HG02678 (cell line): ENCODE results near the gene PKP1.

Experiments used
- ATAC-seq: cut with Tn5 transposase; IDR thresholded peaks from one replicate; pipeline ENCODE4 v1.9.1; 2021; ENCODE audit warnings: mild to moderate bottlenecking, moderate library complexity; ENCODE audit not compliant: unreplicated experiment

PKP1 gene

GRCh38 chr1:201327687-201328240 is 44.5 kb downstream of the PKP1 start:
- no peak for ATAC-seq

GRCh38 chr1:201328576-201328975 is 45.3 kb downstream of the PKP1 start:
- ATAC-seq, result no peak

- ATAC-seq, result no peak
These were observed 46.0 kb downstream of the PKP1 start for GRCh38 chr1:201329286-201329685.

GRCh38 chr1:201329801-201330200 is 46.5 kb downstream of the PKP1 start:
- no peak for ATAC-seq

- ATAC-seq, result no peak
These were observed 47.2 kb downstream of the PKP1 start for GRCh38 chr1:201330541-201330940.

- no peak for ATAC-seq
These were observed 47.9 kb downstream of the PKP1 start for GRCh38 chr1:201331166-201331565.

- ATAC-seq, result no peak
These were observed 48.7 kb downstream of the PKP1 start for GRCh38 chr1:201332021-201332420.

GRCh38 chr1:201332616-201333335 is 49.5 kb downstream of the PKP1 start:
- no peak for ATAC-seq

- no peak for ATAC-seq
These were observed 51.2 kb downstream of the PKP1 start for GRCh38 chr1:201334325-201335173.

- ATAC-seq, result no peak
These were observed 52.0 kb downstream of the PKP1 start for GRCh38 chr1:201335174-201335870.

GRCh38 chr1:201335901-201336300 is 52.6 kb downstream of the PKP1 start:
- no peak for ATAC-seq

GRCh38 chr1:201336711-201337450 is 53.6 kb downstream of the PKP1 start:
- ATAC-seq, result no peak

GRCh38 chr1:201341377-201341776 is 58.1 kb downstream of the PKP1 start:
- no peak for ATAC-seq

GRCh38 chr1:201344206-201345080 is 61.1 kb downstream of the PKP1 start:
- ATAC-seq, result no peak

- ATAC-seq, result no peak
These were observed 61.7 kb downstream of the PKP1 start for GRCh38 chr1:201345081-201345355.

- ATAC-seq, result no peak
These were observed 63.1 kb downstream of the PKP1 start for GRCh38 chr1:201346337-201346939.

GRCh38 chr1:201346987-201347386 is 63.7 kb downstream of the PKP1 start:
- ATAC-seq, result no peak

- no peak for ATAC-seq
These were observed 64.3 kb downstream of the PKP1 start for GRCh38 chr1:201347498-201348210.

GRCh38 chr1:201348211-201348566 is 64.9 kb downstream of the PKP1 start:
- ATAC-seq, result no peak
